SW 1271 (cell line): ENCODE results near the gene OST4.

Source experiments
- DNase-seq, 2 experiments: peaks; one replicate each; lab custom pipeline; 2025; lab: John Stamatoyannopoulos, UW

The OST4 gene

GRCh38 chr2:27051902-27052645 is 19.4 kb downstream of the OST4 start:
- no peak for DNase-seq

DNA sequence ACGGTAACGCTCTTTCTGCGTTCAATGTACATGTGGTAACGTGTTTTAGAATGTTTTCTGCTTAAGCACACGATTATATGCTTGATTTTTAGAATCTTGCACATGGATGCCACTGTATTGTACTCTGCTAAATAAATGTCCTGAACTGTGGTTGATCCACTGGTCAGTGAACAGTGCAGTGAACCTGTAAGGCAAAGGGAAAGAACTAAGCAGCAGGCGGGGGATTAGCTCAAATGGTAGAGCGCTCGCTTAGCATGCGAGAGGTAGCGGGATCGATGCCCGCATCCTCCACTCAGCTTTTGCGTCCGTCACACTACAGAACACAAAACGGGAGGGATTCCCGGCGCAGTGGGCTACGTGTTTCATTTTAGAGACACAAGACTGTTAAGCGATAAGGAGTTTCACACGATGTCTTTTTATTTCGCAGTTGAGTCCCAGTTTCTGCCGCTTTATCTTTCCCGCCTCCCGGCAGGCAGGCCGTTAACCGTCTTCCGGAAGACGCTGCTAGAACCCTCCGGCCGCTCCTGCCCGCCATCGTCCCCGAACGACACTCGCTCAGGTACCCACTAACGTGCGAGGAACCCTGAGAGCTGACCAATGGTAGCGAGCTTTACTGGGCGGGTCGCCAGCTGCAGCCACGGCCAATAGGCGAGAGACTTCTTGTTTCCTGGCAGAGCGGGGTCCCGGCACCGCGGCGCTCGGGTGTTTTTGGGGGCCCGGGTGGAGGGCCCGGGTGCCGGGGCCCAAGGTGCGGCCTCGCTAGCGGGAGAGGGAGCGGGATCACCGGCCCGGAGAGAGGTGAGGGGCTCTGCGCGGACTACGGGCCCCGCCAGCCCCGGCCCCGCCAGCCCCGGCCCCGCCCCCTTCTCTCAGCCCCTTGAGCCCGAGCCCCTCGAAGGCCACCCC is 20.2 kb downstream of the OST4 start, which contains the start of gene AGBL5:
AGBL5 (plus strand) TSS at position 673 of the 906 bp plus-strand sequence. CDS start 1,291 bp downstream, outside the sequence.
- DNase-seq: peak; percentile 94 to 97

DNA sequence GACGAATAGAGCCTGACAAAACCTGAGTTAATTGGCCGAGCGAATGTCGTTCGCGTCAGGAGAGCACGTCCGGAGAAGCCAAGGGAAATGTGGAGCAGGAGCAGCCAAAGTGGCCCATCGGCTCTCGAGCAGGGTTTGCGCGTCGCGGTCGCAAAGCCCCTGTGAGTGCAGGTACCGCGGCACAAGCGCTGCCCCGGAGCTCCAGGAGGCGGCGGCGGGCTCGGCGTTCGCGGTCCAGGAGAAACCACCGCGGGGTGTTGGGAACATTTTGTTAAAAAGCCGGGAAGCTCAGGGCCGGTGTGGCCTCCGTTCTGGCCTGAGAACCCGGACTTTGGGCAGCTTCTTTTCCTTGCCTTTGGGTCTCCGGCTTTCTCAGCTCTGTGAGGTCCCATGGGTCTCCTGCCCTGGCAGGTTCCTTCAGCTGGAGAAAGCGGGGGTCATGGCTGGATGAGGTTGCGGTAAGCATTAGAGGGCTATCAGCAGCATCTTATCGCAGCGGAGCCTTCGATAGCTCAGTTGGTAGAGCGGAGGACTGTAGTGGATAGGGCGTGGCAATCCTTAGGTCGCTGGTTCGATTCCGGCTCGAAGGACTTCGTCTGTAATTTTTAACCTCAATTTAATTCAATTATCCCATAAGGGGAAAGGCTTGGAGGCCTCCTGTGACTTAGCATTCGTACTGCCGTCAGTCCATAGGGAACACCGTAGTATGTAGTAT is 21.0 kb downstream of the OST4 start:
- peak; percentile 97 to 98 for DNase-seq

GRCh38 chr2:27049422-27050280 is 21.8 kb downstream of the OST4 start:
- no peak for DNase-seq

- DNase-seq: no peak
Observed at GRCh38 chr2:27042985-27043634, 28.3 kb downstream of the OST4 start.

GRCh38 chr2:27042159-27042661 is 29.2 kb downstream of the OST4 start:
- no peak for DNase-seq

DNA sequence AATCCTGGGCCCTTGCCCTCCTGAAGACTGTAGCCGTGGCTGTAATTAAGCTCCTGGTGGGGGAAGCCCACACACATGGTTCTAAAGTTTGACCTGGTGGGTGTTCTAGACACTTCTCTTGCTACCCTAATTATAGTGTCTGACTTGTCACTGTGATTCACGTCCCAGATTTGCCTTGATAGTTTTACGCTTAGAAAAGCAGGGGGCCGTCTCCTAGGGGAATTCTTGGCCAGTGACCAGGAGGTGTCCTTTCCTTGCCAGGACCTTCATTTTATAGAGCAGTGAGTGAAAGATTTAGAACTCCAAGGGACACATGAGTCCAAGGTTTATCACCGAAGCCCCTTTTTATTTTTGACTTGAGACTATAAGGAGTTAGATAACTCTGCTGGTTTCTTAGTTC is 29.7 kb downstream of the OST4 start:
- DNase-seq: no peak

DNA sequence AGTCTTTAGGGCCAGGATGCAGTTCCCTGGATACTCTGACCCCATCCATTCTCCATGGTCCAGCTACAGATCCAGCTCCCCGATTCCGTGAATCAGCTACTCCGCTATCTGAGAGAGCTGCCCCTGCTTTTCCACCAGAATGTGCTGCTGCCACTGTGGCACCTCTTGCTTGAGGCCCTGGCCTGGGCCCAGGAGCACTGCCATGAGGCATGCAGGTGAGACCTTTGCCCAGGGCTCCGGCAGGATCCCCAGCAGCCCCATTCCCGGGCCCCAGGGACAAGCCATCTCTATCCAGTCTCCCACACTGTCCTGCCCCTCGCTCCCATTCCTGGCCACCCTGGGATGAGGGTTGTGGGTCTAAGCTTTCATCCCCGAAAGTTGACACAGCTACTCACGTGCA is 31.2 kb downstream of the OST4 start:
- no peak for DNase-seq

GRCh38 chr2:27039871-27040270 is 31.6 kb downstream of the OST4 start:
- no peak for DNase-seq

GRCh38 chr2:27039426-27039825 is 32.0 kb downstream of the OST4 start:
- DNase-seq: no peak

- no peak for DNase-seq
Observed at GRCh38 chr2:27038631-27039339, 32.7 kb downstream of the OST4 start.

- no peak for DNase-seq
Observed at GRCh38 chr2:27038012-27038411, 33.4 kb downstream of the OST4 start.

- no peak for DNase-seq
Observed at GRCh38 chr2:27033253-27033852, 38.1 kb downstream of the OST4 start.

GRCh38 chr2:27032495-27033252 is 38.8 kb downstream of the OST4 start, which contains the start of gene TMEM214:
Gene TMEM214, plus strand, starts transcription at chr2:27032965. Its CDS starts 51 bp downstream, at chr2:27033016.
- DNase-seq: peak; percentile 79 to 89

DNA sequence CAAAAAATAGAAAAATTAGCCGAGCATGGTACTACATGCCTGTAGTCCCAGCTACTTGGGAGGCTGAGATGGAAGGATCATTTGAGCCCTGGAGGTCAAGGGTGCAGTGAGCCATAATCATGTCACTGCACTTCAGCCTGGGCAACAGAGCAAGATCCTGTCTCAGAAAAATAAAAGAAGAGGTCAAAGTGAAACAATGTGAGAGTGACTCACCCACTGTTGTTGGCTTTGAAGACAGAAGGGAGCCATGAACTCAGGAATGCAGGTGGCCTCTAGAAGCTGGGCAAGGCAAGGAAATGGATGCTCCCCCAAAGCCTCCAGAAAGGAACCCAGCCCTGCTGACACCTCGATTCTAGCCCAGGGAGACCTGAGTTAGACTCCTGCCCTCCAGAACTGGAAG is 42.4 kb downstream of the OST4 start:
- no peak for DNase-seq

DNA sequence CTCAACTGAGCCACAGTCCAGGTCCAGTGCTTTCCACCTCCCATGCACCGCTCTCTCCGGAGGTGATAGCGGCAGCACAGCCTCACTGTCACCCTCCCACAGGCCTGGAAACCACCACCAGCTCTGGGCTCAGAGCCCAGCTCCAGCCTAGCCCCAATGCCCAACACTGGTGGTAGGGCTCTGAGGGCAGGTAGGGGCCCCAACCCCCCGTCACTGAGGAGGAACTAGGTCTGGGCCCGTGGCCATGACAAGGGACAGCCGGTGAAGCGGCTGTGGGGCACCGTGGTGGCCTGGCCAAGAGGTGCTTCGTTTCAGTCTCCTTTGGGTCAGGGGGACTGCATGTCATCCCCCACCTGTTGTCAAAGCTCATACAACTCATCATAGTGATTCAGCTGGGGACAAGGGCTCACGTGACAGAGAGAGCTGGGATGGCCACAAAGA is 44.2 kb downstream of the OST4 start:
- DNase-seq: no peak

DNA sequence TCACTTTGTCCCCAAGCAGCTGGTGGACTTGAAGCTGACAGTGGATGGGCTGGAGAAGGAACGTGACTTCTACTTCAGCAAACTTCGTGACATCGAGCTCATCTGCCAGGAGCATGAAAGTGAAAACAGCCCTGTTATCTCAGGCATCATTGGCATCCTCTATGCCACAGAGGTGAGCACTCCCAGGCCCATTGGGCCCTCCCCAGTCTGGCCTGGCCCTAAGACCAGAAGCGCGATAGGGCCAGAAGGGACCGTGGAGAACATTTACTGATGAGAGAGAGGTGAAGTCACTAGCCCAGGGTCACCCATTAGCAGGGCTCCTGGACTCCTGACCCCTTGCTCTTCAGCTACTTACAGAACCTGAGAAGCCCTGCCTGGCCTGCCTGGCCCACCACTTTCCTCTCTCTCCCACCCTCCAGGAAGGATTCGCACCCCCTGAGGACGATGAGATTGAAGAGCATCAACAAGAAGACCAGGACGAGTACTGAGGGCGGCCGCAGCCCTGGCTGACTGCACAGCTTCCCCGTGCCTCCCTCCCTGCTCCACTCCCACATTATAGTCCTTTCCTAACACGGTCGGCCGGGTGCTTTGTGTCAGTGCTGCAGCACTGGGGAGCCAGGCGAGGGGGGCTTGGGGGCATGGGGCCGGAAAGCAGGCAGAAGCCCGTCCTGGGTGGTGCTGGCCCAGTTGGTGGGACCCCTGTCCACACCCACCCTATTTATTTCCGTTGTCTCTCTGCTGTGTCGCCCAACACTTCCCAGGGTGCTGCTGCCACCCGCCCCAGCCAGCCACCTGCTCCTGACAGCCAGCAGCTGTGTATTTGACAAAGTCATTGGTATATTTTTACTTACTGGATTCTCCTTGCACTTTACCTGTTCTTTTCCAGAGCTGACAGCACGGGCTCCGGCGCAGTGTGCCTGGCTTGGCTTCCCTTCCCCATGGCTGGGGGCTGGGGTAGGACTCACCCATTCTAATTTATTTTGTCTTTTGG is 45.3 kb downstream of the OST4 start:
- DNase-seq: no peak
